ENCODE data around the gene RAB13. TPM values are rescaled to one million over a fixed set of nuclear protein-coding genes. Genes with fewer than 3 reads are reported as not detected.

RAB13 gene
- total RNA-seq, 1 experiment from 2014 or later = 122 TPM

GRCh38 chr1:153995640-153996039, 9.5 kb upstream of the RAB13 start:
- Histone ChIP-seq H2BK5ac (ENCODE audit: insufficient read length, low read length) (no peak overlapping the region), H3K4ac (ENCODE audit: low read depth, low read length) (no peak overlapping the region), H3K4me1 (ENCODE audit: insufficient read depth, low read length) (no peaks in the 10 kb centered on the region), H4K8ac (replicated peaks; ENCODE audit: insufficient read length, low read depth, low read length) (no peak overlapping the region), H2BK120ac (ENCODE audit: low read depth, low read length, poor library complexity, severe bottlenecking) (no peak overlapping the region), H3K27ac (ENCODE audit: insufficient read length, low read depth, low read length) (no peak overlapping the region), H3K79me1 (ENCODE audit: insufficient read depth, low read depth, low read length, poor library complexity, severe bottlenecking) (peaks cover 4% of the 10 kb centered on the region), H3K9ac (ENCODE audit: extremely low read depth, insufficient read length, low read length) (no peak overlapping the region), H3K9me3 (ENCODE audit: control insufficient read depth, low read depth, low read length) (no peaks in the 10 kb centered on the region), H2AK5ac (ENCODE audit: insufficient read length, low read length) (no peak overlapping the region), H3K23ac (ENCODE audit: insufficient read length, low read depth, low read length) (no peak overlapping the region), H2BK15ac (ENCODE audit: low read depth, low read length) (no peak overlapping the region), H3K18ac (ENCODE audit: insufficient read length, low read depth, low read length) (no peak overlapping the region), H3K23me2 (ENCODE audit: insufficient read length, low read depth, low read length, poor library complexity, severe bottlenecking) (no peaks in the 10 kb centered on the region), H3K79me2 (ENCODE audit: insufficient read depth, low read length) (peaks cover 3% of the 10 kb centered on the region; the same call in 1 of the 2 replicates), H3K4me2 (ENCODE audit: insufficient read depth, insufficient read length, low read length) (no peak overlapping the region), H2BK20ac (ENCODE audit: low read depth, low read length, poor library complexity, severe bottlenecking) (no peak overlapping the region), H4K20me1 (ENCODE audit: control insufficient read depth, insufficient read depth, insufficient read length) (no peaks in the 10 kb centered on the region), H2AFZ (ENCODE audit: low read length) (no peak overlapping the region), H3K27me3 (ENCODE audit: insufficient read depth, low read length) (no peaks in the 10 kb centered on the region), H2BK12ac (ENCODE audit: insufficient read length, low read depth, low read length) (no peak overlapping the region), H4K5ac (ENCODE audit: insufficient read length, low read depth, low read length) (no peak overlapping the region), H3T11ph (ENCODE audit: low read length) (no peak overlapping the region), H3K56ac (ENCODE audit: insufficient read length, low read depth, low read length) (no peak overlapping the region), H4K91ac (ENCODE audit: insufficient read length, low read depth, low read length) (no peak overlapping the region), H3K14ac (ENCODE audit: insufficient read depth, low read length) (no peak overlapping the region)
- Mint-ChIP-seq H3K4me3 (no peak overlapping the region), H3K27ac (peak overlapping the region in 1 of 3 experiments; percentile 87; a peak in 2 of 7 replicates), H3K9me3 (peaks cover 0 to 3% of the 10 kb centered on the region in 2 experiments; a peak in 3 of 5 replicates), H3K36me3 (ENCODE audit: insufficient read depth in 1 of 3, low read depth in 3 of 3) (peaks cover 35 to 50% (median 46%) of the 10 kb centered on the region in 3 experiments), H3K4me1 (peaks cover 13 to 15% of the 10 kb centered on the region in 2 experiments), H3K27me3 (ENCODE audit: low read depth) (peaks cover 2% of the 10 kb centered on the region; the same call in 1 of the 2 replicates)
- no peak for DNase-seq
- WGBS (ENCODE audit: extremely low coverage, insufficient read length, low lambda C conversion rate) = no CpG with 5 or more reads among the region's 11 CpGs
- TF ChIP-seq CTCF (conservative IDR thresholded peaks at IDR 0.05) = no peak

All from H9 (cell line).